ENCODE measurements around the gene TTLL11.

The TTLL11 gene

DNA sequence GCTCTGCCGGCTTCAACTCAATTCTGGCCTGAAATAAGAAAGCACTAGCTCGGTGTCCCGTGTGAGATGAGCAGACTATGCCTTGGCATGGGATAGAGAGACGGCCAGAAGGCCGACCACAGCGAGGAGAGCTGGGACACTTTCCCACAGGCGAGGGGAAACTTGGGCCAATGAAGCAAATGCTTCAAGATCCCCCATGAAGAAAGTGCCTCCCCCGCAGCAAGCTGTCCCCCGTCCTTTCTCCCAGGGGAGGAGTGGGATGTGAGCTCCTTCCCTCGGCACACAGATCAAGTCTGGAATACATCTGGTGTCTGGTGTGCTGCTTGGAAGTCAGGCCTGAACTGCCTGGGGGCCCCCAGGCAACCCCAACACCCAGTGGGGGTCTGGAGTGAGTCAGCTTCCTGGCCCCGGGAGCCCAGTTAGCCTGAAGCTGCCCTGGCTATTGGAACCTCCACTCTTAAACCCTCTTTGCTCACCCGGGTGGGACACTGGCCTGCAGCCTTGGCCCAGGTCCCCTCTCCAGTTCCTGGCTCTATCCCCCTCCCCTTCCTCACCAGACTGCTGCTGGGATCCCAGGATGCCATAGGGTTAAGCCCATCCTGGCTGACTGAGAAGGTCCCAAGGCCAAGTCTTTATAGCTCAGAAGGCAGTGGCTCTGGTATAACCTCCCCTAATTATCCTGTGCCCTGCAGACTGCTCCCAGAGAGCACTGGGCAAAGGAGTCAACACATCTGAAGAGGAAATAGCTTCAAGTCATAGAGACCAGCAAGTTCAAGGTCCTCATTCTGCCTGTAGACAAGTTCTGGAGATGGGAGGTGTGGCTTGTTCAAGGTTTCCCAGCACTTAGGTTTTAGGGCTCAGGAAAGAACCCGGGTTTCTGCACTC is 205.3 kb downstream of the TTLL11 start:
- peaks cover 0 to 5% (median 3%) of the 10 kb centered on the region in 4 experiments for H3K4me1 ChIP-seq (ENCODE audit: control extremely low read depth in 1 of 4, control insufficient read depth in 4 of 4, insufficient read depth in 4 of 4, low read length in 3 of 4)
- ChIA-PET CTCF (interaction anchor here (0.8 kb wide), 1 partner anchor 29 kb away, joined by 3 read pairs; no protein-coding TSS in a partner anchor), POLR2A (no interaction called here)
- no peak overlapping the region for H3K4me3 ChIP-seq (ENCODE audit: control insufficient read depth in 1 of 7, extremely low read depth in 1 of 7, insufficient read depth in 4 of 7, low read depth in 2 of 7, low read length in 6 of 7)
- no peaks in the 10 kb centered on the region for H3K36me3 ChIP-seq (ENCODE audit: control insufficient read depth in 4 of 4, insufficient read depth in 4 of 4, low read length in 3 of 4)
- no peak overlapping the region for H3K27ac ChIP-seq (ENCODE audit: insufficient read depth in 1 of 2, low read depth in 1 of 2, low read length in 2 of 2, poor library complexity in 1 of 2, severe bottlenecking in 2 of 2)
- WGBS (ENCODE audit: insufficient coverage): 98% methylated on average over 11 of the region's 13 CpGs
- H3K27me3 ChIP-seq (replicated peaks in 2 of 5; ENCODE audit: control insufficient read depth in 4 of 5, insufficient read depth in 5 of 5, low read length in 4 of 5): no peaks in the 10 kb centered on the region
- no peak for DNase-seq
- no peaks in the 10 kb centered on the region for H3K9me3 ChIP-seq (ENCODE audit: control extremely low read depth in 1 of 5, control insufficient read depth in 4 of 5, insufficient read depth in 2 of 5, low read depth in 1 of 5, low read length in 4 of 5)

DNA sequence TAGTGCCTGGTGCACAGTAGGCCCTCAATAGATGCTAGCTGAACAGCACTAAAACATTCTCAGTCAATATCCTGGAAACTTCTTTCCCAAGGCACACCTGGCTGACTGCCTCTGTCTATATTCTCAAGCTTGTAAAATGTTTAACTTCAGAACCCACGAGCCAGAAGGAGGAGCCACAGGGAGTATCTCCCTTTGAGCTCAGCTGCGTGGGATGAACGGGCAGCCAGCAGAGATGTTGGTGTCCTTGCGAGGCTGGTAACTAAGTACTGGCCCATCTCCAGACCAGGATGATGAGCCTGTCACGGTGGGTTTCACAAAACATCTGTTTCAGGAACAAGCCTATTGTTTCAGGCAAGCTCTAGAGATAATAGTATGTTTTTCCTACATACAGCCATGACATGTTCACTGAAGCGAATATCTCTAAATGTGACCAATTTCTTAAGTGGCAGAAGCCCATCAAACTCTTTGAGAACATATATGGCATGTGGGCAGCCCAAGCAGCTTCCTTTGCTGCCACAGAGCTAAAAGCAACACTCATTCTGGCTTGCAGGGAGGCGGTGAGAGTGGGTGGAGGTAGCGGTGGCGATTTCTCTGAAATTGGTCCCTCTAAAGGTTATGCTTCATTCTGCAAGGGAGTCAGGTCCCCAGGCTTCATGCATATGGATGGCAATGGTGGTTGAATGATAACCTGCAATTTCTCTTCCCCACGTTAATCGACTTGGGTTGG is 206.2 kb downstream of the TTLL11 start:
- Histone ChIP-seq H3K27ac (ENCODE audit: insufficient read depth in 1 of 2, low read depth in 1 of 2, low read length in 2 of 2, poor library complexity in 1 of 2, severe bottlenecking in 2 of 2) (no peak overlapping the region), H3K27me3 (replicated peaks in 2 of 5; ENCODE audit: control insufficient read depth in 4 of 5, insufficient read depth in 5 of 5, low read length in 4 of 5) (no peaks in the 10 kb centered on the region), H3K4me1 (ENCODE audit: control extremely low read depth in 1 of 4, control insufficient read depth in 4 of 4, insufficient read depth in 4 of 4, low read length in 3 of 4) (peaks cover 0 to 5% (median 3%) of the 10 kb centered on the region in 4 experiments), H3K36me3 (ENCODE audit: control insufficient read depth in 4 of 4, insufficient read depth in 4 of 4, low read length in 3 of 4) (no peaks in the 10 kb centered on the region), H3K4me3 (ENCODE audit: control insufficient read depth in 1 of 7, extremely low read depth in 1 of 7, insufficient read depth in 4 of 7, low read depth in 2 of 7, low read length in 6 of 7) (no peak overlapping the region), H3K9me3 (ENCODE audit: control extremely low read depth in 1 of 5, control insufficient read depth in 4 of 5, insufficient read depth in 2 of 5, low read depth in 1 of 5, low read length in 4 of 5) (no peaks in the 10 kb centered on the region)
- DNase-seq: no peak
- ChIA-PET POLR2A (no interaction called here), CTCF (interaction anchor here (0.8 kb wide), 1 partner anchor 29 kb away, joined by 3 read pairs; no protein-coding TSS in a partner anchor)
- WGBS (ENCODE audit: insufficient coverage): 98% methylated on average over 11 of the region's 11 CpGs

DNA sequence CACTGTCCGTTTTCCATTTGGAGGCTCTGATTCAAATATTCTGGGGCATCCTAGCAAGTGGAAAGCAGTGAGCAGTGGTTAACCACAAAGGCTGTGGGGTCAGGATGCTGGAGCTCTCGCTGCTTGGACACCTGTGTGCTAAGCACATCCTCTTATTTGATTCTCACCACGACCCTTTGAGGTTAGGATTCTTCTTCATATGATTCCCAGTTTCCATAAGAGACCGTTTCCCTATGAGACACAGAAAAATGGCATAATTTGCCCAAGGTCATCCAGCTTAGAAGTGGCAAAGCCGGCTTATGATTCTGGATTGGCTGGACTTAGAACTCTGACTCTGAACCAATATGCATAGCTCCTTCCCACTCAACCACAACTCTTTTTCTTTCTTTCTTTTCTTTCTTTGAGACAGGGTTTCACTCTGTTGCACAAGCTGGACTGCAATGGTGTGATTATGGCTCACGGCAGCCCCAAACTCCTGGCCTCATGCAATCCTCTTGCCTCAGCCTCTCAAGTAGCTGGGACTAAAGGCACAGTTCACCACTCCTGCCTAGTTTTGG is 207.7 kb downstream of the TTLL11 start:
- Histone ChIP-seq H3K4me1 (ENCODE audit: control extremely low read depth in 1 of 4, control insufficient read depth in 4 of 4, insufficient read depth in 4 of 4, low read length in 3 of 4) (peaks cover 0 to 5% (median 3%) of the 10 kb centered on the region in 4 experiments), H3K36me3 (ENCODE audit: control insufficient read depth in 4 of 4, insufficient read depth in 4 of 4, low read length in 3 of 4) (no peaks in the 10 kb centered on the region), H3K27ac (ENCODE audit: insufficient read depth in 1 of 2, low read depth in 1 of 2, low read length in 2 of 2, poor library complexity in 1 of 2, severe bottlenecking in 2 of 2) (no peak overlapping the region), H3K9me3 (ENCODE audit: control extremely low read depth in 1 of 5, control insufficient read depth in 4 of 5, insufficient read depth in 2 of 5, low read depth in 1 of 5, low read length in 4 of 5) (no peaks in the 10 kb centered on the region), H3K4me3 (ENCODE audit: control insufficient read depth in 1 of 7, extremely low read depth in 1 of 7, insufficient read depth in 4 of 7, low read depth in 2 of 7, low read length in 6 of 7) (no peak overlapping the region), H3K27me3 (replicated peaks in 2 of 5; ENCODE audit: control insufficient read depth in 4 of 5, insufficient read depth in 5 of 5, low read length in 4 of 5) (no peaks in the 10 kb centered on the region)
- WGBS (ENCODE audit: insufficient coverage): 80% methylated on average over 6 of the region's 6 CpGs
- ChIA-PET CTCF (no interaction called here), POLR2A (no interaction called here)
- no peak for DNase-seq

DNA sequence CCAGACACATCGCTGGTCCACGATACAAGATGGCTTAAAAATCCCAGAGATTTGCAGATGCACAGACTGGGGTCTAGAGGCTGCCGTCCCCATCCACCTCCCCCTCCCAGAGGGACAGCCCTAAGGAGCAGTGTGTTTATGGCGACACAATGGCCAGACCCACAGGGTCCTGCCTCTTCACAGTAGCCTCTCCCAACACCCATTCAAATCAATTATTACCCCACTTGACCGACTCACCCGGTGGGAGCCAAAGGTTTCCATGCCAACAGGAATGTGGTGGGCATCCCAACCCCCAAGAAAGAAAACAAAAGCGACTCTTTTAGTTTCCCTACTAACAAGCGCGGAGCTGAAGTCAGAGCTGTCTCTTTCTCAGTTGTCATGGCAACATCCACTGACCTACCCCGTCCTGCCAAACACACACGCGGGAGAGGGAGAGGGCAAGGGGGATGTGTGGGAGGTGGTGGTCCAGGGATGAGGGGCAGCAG is 209.0 kb downstream of the TTLL11 start:
- CTCF ChIA-PET: no interaction called here
- H3K4me3 ChIP-seq (ENCODE audit: control insufficient read depth in 1 of 7, extremely low read depth in 1 of 7, insufficient read depth in 4 of 7, low read depth in 2 of 7, low read length in 6 of 7): no peak overlapping the region
- no peaks in the 10 kb centered on the region for H3K36me3 ChIP-seq (ENCODE audit: control insufficient read depth in 4 of 4, insufficient read depth in 4 of 4, low read length in 3 of 4)
- POLR2A ChIA-PET: no interaction called here
- no peak overlapping the region for H3K27ac ChIP-seq (ENCODE audit: insufficient read depth in 1 of 2, low read depth in 1 of 2, low read length in 2 of 2, poor library complexity in 1 of 2, severe bottlenecking in 2 of 2)
- no peaks in the 10 kb centered on the region for H3K27me3 ChIP-seq (replicated peaks in 2 of 5; ENCODE audit: control insufficient read depth in 4 of 5, insufficient read depth in 5 of 5, low read length in 4 of 5)
- no peaks in the 10 kb centered on the region for H3K9me3 ChIP-seq (ENCODE audit: control extremely low read depth in 1 of 5, control insufficient read depth in 4 of 5, insufficient read depth in 2 of 5, low read depth in 1 of 5, low read length in 4 of 5)
- no peak for DNase-seq
- WGBS (ENCODE audit: insufficient coverage): 100% methylated on average over 1 of the region's 12 CpGs
- peaks cover 0 to 5% (median 3%) of the 10 kb centered on the region in 4 experiments for H3K4me1 ChIP-seq (ENCODE audit: control extremely low read depth in 1 of 4, control insufficient read depth in 4 of 4, insufficient read depth in 4 of 4, low read length in 3 of 4)

DNA sequence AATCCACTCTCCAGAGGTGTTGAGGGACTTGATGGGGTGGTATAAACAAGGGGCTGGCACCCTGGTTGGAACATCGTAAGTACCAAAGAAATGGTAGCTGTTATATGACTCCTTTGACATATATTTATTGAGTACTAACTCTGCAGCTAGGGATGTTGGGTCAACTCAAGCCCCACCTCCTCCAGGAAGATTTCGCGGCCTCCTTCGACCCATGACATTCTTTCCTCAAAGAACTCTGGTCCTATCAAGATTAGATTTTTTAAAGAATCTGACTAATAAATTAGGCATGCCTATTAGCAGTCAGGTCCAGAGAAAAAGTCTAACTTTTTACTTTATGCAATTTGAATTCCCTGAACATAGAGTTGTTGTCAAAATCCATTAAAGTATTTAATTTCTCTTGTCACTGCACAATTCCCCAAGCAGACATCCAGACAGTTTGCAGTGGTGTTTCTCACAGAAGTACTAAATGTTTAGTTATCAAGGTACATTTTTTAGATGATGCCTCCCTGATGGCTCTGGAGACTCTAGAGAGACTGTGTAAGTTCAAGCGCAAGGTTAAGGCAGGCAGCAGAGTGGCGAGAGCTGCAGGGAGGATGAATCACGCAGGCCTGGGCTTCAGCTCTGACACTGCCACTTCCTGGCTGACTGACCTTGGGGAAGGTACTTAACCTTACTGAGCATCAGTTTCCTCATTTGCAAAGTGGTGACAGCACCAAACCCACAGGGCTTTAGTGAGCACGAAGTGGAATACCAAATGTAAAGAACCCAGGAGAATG is 209.6 kb downstream of the TTLL11 start:
- no peaks in the 10 kb centered on the region for H3K27me3 ChIP-seq (replicated peaks in 2 of 5; ENCODE audit: control insufficient read depth in 4 of 5, insufficient read depth in 5 of 5, low read length in 4 of 5)
- H3K4me1 ChIP-seq (ENCODE audit: control extremely low read depth in 1 of 4, control insufficient read depth in 4 of 4, insufficient read depth in 4 of 4, low read length in 3 of 4): peaks cover 0 to 5% (median 3%) of the 10 kb centered on the region in 4 experiments
- H3K36me3 ChIP-seq (ENCODE audit: control insufficient read depth in 4 of 4, insufficient read depth in 4 of 4, low read length in 3 of 4): no peaks in the 10 kb centered on the region
- POLR2A ChIA-PET: no interaction called here
- CTCF ChIA-PET: no interaction called here
- DNase-seq: no peak
- H3K9me3 ChIP-seq (ENCODE audit: control extremely low read depth in 1 of 5, control insufficient read depth in 4 of 5, insufficient read depth in 2 of 5, low read depth in 1 of 5, low read length in 4 of 5): no peaks in the 10 kb centered on the region
- WGBS (ENCODE audit: insufficient coverage): 95% methylated on average over 4 of the region's 8 CpGs
- H3K27ac ChIP-seq (ENCODE audit: insufficient read depth in 1 of 2, low read depth in 1 of 2, low read length in 2 of 2, poor library complexity in 1 of 2, severe bottlenecking in 2 of 2): no peak overlapping the region
- H3K4me3 ChIP-seq (ENCODE audit: control insufficient read depth in 1 of 7, extremely low read depth in 1 of 7, insufficient read depth in 4 of 7, low read depth in 2 of 7, low read length in 6 of 7): no peak overlapping the region

DNA sequence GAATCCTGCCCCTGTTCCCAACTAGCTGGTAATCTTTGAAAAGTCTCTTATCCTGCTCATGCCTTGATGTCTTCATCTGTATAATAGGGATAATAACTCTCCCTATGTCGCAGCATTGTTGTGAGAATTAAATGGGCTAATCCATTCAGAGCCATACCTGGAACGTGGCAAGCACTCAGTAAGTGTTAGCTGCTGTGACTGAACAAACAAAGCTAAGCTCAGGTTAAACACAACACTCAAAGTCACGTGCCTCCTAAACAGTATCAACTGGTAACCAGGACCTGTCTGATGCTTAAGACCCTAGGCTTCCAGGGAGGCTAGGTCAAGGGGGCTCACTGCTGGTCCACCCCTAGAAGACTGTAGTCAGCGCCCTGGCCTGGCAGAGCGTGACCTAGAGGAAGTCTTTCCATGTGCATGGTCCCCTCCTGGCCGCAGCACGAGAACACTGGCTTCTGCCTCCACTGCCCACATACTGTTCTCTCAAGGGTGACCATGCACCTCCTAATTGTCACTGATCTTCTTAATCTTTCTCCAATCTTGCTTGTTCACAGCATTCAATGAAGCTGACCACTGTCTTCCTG is 211.1 kb downstream of the TTLL11 start:
- Histone ChIP-seq H3K27ac (ENCODE audit: insufficient read depth in 1 of 2, low read depth in 1 of 2, low read length in 2 of 2, poor library complexity in 1 of 2, severe bottlenecking in 2 of 2) (no peak overlapping the region), H3K36me3 (ENCODE audit: control insufficient read depth in 4 of 4, insufficient read depth in 4 of 4, low read length in 3 of 4) (no peaks in the 10 kb centered on the region), H3K9me3 (ENCODE audit: control extremely low read depth in 1 of 5, control insufficient read depth in 4 of 5, insufficient read depth in 2 of 5, low read depth in 1 of 5, low read length in 4 of 5) (no peaks in the 10 kb centered on the region), H3K4me1 (ENCODE audit: control extremely low read depth in 1 of 4, control insufficient read depth in 4 of 4, insufficient read depth in 4 of 4, low read length in 3 of 4) (peaks cover 0 to 5% (median 3%) of the 10 kb centered on the region in 4 experiments), H3K4me3 (ENCODE audit: control insufficient read depth in 1 of 7, extremely low read depth in 1 of 7, insufficient read depth in 4 of 7, low read depth in 2 of 7, low read length in 6 of 7) (no peak overlapping the region), H3K27me3 (replicated peaks in 2 of 5; ENCODE audit: control insufficient read depth in 4 of 5, insufficient read depth in 5 of 5, low read length in 4 of 5) (no peaks in the 10 kb centered on the region)
- ChIA-PET CTCF (interaction anchor here (1.5 kb wide), 1 partner anchor 45 kb away, joined by 3 read pairs; no protein-coding TSS in a partner anchor), POLR2A (no interaction called here)
- DNase-seq: no peak
- 91% methylated on average over 5 of the region's 7 CpGs for WGBS (ENCODE audit: insufficient coverage)

Data from common myeloid progenitor, CD34-positive (primary cell).